HG02840 (cell line): ENCODE data around the gene SYT7.

Source experiments
- ATAC-seq: cut with Tn5 transposase; IDR thresholded peaks from one replicate; pipeline ENCODE4 v1.9.1; 2021; ENCODE audit warnings: mild to moderate bottlenecking, moderate library complexity, moderate number of reproducible peaks; ENCODE audit not compliant: unreplicated experiment, low FRiP score

SYT7 gene

DNA sequence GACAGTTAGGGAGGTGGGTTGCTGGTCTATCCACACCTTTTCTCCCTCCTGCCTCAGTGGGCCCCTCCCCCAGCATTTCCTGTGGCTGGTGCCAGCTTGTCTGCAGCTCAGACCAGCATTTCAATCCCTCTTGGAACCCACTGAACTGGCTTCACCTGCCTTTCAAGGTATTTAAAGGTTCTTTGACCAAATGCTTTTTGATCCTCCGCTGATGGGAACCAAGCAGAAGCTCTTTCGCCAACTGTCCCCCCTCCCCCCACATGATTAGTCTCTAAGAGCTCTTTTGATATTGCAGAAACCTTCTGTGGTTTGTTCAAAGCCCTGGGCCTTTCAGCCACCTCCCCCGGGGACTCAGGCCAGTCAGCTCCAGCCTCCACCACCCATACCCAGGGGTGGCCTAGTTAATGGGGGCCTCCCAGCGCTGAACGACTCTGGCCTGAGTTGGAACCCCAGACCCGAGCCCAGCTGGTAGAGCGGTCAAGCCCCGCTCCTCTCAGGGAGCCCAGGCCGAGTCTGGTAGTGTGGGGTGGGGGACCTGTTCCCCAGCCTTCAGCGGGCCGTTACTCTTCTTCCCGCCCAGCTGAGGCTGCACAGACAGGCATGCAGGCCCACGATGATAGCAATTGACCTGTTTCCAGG is 6.0 kb upstream of the SYT7 start:
- ATAC-seq: no peak

DNA sequence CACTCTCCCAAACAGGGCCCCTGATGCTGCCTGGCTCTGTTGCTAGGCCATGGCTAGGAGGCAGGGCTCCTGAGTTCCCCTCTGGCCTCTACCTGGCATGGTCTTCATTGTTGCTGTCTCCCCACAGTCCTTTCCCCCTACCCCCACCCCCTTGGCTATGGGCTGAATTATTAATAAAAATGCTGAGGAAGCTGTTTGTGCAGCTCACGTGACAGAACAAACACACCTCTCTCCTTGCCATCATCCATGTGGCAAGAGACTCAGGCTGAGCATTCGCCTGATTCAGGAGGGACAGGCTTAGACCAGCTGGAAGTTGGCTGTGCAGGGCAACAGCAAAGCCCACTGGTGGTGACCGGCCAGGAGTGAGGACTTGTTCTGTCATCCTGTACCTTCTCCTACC is 4.2 kb upstream of the SYT7 start:
- ATAC-seq: no peak

DNA sequence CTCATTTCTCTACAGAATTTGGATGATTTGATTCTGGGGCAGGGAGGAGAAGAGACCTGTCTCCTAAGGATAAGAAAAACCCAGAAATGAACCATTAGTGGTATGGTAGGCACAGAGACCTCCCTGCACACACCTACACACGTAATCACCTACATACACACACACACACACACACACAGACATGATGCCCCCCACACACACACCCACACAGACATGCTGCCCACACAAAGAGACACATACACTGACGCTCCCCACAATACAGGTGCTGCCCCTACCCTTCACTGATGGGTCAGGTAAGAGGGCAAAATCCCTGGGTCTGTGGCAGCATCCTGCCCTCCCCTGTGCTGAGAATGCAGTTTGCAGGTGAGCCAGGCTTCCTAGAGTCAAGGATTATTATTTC is 1.1 kb upstream of the SYT7 start:
- ATAC-seq: no peak

DNA sequence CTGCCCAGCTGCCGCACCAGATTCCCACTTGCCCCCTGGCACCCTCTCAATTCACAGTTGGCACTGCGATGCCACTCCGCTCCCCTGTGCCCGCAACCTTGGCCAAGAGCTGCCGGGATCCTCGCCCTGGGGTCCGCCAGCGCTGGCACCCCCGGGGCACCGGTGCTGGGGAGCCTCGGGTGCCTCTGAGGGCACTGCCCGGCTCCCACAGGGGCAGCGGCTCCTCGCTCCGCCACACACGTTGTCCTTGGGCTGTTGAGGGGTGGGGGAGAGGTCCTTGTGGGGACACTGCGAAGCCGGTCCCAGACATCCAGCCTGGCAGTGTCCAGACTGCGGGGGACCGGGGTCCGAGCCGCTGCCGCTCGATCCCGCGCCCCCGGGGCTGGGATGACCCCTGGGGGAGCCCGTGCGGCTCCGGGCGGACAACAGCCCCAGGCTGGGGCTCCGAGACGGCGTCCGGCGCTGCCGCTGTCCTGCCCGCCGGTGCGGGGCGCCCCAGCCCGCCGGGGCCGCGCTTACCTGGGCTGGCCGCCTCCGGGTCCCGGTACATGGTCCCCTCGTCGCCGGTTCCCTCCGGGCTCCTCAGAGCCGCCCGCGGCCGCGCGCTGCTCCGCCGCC is 496 bp downstream of the SYT7 start:
- ATAC-seq: peak; percentile 16

DNA sequence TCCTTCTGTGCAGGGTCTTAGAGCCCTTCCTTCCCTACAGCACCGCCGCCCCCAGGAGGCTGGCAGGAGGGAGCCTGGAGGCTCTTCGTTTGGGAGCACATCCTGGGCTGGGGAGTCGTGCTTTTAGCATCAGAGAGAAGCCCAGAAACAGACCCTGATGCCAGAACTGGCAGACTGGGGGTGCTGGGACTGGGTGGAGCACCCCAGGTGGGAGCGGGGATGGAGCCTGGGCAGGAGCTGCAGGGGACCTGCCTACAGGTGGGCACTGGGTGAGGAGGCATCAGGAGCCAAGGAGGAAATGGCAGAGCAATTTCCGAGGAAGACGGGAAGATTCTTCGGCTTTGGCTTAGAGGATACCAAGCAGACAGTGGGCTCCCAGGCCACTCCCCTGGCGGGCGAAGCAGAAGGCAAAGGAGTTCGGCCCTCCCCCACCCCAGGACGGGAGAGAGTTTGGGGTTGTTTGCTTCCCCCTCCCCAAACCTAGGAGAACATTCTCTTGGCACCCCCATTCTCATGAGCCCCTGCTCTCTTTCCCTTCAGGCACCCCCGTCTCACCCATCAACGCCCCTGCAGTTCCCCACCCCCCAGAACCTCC is 1.1 kb downstream of the SYT7 start:
- ATAC-seq: no peak

DNA sequence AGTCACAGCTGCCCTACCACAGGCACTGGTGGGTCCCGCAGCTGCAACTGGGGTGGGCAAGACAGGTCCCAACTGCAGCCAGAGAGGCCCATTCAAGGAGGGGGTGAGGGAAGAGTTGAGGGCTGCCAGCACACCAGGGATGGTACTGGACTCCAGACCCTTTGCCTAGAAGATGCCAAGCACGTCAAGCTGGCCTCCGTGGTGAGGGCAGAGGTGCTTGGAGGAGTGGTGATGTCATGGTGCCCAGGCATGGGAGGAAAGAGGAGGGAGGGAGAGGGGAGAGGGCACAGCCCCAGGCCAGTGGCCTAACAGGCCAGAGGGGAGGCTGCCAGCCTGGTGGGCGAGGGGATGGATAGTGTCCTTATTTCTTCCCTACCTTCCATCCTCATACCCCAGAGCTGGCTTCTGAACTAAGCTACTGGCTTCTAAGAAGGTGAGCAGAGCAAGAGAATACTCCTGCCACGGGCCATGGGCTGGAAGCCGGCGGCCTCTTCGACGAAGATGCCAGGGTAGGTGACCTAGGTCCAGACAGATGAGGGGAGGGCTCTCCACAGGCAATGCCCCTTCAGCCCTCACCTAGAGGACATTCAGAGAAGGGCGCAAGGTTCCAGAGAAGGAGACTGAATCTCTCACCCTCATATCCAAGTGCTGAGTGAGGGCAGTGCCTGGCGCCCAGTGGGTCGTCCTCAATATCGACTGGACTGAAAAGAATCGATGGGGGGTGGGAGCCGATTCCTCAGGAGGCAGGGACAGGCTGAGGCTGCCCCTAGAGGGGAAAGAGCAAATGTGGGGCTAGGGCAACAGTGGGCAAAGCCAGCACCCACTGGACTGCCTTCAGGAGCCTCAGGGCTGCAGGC is 1.8 kb downstream of the SYT7 start:
- no peak for ATAC-seq

DNA sequence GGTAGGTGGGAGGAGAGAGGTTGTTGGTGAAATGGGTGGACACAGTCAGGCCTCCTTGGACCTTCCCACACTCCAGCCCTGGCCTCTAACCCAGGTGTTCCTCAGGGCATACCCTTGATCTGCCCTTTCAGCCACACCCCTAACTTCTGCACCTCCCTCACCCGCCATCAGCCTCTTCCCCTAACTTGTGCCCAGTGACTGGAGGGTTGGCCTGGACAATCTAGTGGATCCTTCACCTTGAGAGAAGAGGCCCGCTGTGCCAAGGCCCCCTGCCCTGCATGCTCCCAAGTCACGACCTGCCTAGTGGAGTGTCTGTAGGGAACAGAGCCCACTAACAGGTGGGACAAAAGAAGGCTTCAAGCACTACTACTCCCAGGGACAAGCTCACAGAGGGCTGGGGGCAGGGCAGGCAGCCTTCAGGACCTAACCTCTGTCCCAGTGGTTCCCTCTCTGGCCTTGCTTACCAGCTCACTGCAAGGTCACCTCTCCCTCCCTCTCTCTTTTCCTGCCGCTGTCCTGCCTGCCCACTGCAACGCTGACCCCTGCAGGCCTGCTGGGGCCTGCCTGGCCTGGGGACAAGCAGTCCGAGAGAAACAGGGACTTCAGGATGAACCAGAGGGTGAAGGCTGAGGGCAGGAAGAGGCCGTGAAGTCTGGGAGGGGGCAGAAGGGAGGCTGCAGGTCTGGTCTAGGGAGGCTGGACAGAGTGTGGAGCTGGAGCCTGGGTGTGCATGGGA is 3.3 kb downstream of the SYT7 start:
- ATAC-seq: no peak

DNA sequence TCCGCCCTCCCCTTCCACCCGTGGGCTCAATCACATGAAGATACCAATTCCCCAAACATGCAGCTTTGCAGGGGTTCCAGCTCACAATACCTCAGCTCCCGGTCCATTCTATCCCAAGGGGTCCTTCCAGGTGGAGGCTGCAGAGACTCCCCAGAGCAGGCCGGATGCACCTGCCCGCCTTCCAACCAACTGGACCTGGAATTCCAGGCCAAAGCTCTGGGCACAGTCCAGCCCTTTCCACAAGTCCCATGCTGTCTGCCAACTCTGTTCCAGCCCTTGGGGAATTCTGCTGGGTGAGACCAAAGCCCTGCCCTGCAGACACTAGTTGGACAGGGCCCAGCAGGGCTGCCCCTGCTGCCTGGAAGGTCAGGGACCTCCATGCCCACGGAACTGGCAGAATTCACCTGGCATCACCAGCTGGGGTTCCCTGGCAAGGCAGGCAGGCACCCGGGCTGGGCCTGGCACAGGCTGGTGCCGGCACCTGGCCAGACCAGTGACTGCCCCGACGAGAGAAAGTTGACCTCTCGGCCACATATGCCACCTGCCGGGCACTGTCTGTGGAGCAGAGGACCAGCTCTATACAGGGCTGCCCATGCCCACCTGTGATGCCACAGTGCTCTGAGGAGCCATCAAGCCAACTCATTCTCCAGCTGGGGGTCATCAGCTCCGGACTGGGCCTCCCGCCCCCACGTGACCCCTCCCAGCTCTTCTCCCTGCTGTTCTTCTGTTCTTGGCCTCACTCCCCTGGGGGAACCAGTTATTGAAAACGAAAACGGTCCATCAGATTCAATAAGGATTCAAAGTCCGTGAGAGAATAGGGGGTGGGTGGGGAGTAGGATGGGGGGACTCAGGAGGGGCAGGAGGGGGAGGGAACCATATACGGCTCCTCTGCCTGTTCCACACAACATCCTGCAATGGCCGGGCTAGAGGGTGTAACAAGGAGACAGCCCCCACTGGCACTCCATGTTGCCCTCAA is 4.7 kb downstream of the SYT7 start:
- ATAC-seq: no peak

DNA sequence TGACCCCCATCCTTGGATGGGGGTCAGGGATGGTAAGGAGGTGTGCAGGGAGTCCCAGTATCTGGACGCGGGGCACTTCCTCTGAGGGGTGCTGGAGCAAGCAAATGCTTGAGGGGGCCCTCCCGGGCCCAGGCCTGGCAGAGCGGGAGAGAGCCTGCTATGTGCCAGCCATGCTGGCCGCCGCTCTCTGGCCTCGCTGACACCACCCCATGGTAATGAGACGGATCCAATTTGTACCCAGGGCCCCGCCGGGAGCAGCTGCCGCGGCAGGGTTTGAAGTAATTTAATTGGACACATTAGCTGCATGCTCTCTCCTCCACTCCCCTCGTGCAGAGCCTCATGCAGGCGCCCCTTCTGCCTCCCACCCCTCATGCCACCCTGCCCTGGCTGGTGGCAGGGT is 6.3 kb downstream of the SYT7 start:
- ATAC-seq: no peak

DNA sequence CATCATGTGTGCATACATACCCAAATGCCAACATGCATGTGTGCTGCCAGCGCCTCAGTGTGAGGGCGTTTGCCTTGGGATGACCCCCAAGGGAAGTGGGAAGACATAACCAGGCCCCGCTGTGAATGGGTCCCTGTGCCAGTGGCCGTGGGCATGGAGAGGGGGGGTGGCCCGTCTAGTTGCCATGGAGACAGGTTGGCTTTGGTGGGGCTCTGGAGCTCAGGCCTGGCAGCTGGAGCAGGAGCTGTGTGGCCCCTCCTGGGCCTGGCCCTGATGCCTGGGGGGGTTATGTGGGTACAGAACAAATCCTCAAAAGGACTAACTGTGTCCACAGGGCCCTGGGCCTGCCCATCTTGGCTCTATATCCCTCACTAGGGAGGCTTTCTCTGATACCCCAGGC is 8.0 kb downstream of the SYT7 start:
- no peak for ATAC-seq

DNA sequence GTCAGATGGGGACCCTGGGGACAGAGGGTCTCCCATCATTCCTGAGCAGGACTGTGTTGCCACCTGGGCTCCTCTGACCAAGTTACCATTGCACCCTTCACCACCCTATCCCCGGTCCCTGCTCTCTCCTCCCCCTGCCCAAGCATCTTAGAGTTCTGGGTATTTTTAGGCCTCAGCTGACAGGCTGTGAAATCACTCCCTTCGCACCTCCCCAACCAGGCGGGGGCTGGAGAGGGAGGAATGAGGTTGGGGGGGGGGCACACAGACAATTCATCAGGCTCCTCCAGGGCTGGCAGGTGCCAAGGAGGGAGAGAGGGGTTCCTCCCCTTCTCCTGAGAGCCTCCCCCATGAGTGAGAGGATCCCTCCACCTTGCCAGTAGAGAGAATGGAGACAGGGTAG is 9.0 kb downstream of the SYT7 start:
- ATAC-seq: no peak

DNA sequence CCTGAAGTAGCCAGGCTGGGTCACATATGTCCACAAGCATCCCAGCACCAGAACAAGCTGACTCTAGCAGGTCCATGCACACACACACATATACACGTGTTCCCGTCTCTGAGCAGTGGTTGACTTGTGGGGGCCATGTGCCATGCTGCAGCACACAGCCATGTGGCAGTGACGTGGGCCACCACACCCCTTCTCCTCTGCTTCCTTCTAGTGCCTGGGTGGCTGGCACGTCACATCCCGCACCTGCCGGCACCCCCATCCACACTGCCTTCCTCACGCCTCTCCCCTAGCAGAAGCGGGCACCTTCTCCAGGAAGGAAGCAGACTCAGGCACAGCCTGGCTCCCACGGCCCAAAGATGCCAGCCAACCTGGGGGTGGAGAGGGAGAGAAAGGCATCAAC is 9.5 kb downstream of the SYT7 start:
- no peak for ATAC-seq

DNA sequence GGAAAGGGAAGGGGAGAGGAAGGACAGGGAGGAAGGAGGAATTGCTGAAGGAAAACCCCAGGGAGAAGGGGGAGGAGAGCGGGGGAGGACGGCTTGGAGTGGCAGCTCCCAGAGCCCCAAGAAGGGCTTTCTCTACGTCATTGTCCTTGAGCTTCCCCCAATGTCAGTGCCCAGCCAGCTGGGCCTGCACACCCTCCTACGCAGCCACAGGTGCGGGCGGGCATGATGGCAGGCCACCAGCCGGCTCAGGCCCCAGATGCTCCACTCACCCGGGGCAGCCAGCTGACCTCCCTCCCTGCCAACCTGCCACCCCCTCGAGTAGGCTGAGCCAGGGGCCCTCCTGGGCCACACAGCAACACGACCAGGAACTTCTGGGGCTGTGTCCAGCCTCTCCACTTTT is 11.2 kb downstream of the SYT7 start:
- no peak for ATAC-seq

DNA sequence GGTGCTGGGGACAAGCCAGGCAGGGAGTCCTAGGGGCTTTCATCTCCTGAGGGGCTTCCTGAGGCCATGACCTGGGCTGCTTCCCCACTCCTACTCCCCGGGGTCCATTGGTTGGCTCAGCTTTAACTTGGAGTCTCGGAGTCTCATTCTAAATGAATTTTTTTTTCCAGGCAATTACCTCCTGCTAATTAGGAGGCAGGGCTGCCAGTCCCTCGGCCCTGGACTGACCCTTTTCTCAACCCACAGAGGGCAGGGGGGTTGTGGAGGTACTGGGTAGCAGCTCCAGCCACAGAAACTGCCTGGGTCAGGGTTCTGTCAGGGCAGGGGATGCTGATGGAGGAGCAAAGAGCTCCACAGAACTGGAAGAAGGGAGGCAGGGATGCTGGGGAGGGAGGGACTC is 11.9 kb downstream of the SYT7 start:
- no peak for ATAC-seq

DNA sequence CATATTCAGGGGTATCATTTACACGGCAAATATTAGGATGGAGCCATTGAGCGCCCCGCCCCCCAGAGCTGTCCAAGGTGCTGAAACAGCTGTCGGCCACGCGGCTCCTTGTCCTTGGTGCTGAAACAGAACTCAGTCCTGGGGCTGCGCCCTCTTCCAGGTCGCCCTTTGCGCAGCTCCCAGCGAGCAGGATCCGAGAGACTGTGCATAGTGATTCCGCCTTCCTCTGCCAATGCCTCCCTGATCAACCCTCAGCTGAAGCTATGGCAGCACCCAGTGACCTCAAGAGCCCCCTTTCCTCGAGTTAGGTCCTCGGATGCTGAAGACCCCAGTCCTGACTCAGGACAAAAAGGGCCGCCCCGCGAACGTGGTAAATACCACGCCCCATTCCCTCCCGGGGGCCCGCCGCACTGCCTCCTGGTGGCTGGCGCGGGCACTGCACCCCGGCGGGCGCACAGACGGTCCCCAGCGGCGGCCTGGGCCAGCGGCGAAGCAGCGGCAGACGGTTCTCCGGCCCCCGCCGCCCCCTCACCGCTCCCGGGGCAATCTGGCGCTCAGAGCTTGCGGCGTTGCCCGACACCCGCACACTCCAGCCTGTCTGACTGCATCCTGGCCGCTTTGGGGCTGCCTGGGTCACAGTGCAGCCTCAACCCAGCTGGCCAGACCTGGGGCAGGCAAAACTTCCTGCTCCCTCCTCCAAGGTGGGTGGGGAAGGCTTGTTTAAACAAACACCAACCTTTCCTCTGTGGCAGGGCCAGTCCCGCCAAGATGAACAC is 13.4 kb downstream of the SYT7 start:
- ATAC-seq: no peak

DNA sequence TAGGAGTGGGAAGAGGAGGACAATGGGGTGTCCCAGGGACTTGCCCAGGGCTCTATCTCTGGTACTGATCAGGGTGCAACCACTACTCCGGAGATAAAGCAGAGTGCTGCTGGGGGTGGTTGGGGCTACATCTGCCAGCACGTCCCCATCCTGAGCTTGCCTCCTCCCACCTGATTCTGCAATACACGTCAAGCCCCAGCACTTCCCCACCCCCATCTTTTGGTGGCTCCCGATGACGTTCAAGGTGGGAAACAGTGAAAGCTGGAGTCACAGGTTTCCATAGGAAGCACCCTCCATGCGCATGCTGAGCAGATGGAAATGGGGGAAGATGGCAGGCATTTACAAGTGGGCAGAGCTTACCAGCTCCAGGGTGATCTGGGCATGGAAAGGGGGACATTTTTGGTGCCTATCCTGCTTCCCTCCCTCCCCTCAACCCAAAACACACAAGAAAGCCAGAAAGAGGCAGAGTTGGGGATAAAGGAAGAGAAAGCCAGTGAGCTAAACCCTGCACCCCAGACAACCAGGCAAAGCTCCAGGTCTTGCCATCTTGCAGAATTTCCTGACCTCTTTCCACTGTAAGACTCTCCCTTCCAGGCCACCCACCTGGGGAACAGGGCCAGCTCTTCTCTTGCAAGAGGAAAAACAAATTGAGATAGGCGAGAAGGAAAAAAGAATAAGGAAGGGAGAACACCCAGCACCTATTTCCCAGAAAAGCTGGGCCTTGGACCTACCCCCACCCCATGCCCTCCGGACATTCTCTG is 15.8 kb downstream of the SYT7 start:
- ATAC-seq: no peak

DNA sequence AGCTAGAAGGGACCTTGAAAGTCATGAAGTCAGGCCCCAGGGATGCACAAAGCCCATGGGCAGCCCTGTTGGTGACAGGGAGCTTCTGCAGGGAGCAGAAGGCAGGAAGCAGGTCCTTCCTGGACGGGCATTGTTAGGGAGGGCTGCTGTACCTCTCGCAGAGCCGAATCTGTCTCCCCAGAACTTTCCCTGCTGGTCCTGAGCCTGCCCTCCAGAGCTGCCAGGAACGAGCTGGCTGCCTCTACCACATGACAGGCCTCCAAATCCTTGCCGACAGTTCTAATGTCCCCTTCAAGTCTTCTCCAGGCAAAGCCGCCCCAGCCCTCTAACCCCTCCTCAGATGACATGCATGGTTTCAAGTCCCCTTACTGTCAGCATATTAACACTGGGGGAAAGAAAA is 20.1 kb downstream of the SYT7 start:
- ATAC-seq: no peak

DNA sequence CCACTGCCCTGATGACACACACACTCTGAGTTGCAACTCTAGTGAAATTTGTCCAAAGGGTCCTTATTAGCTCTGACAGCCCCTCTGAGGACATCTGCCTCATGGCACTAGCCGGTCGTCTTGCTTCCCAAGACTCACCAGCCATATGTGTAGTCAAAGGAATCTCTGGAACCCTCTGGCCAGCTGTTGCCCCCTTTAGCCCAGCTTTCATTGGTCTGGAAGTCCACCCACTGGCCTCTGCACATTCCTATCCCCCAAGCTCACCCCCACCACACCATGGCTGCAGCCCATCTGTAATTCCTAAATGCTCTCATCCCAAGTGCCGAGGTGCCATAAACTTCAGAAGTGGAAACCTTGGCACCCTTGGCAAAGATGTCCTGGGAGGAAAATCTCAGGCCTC is 24.3 kb downstream of the SYT7 start:
- no peak for ATAC-seq
